H9 (cell line): ENCODE data around the gene RAD1. TPM values are rescaled to one million over a fixed set of nuclear protein-coding genes. Genes with fewer than 3 reads are reported as not detected.
A peak's percentile ranks its signal among the peaks of the same experiment; 100 is the strongest.

Source experiments
- DNase-seq: peaks from one replicate; pipeline ENCODE4 v3.0.0-alpha.2; 2017
- H2AFZ ChIP-seq: one replicate; pipeline ENCODE4 v1.6.1; 2013; ENCODE audit warnings: mild to moderate bottlenecking, low read length, control low read depth, moderate library complexity
- H2AK5ac ChIP-seq: 2 replicates; pipeline ENCODE4 v1.6.1; 2013; ENCODE audit warnings: low read length, control low read depth, mixed read lengths; ENCODE audit not compliant: insufficient read length
- H2BK120ac ChIP-seq: one replicate; pipeline ENCODE4 v1.6.1; 2013; ENCODE audit warnings: low read depth, mild to moderate bottlenecking, low read length, control low read depth, inconsistent platforms; ENCODE audit not compliant: poor library complexity, severe bottlenecking
- H2BK12ac ChIP-seq: 2 replicates; pipeline ENCODE4 v1.6.1; 2013; ENCODE audit warnings: low read length, control low read depth, mixed read lengths, low read depth; ENCODE audit not compliant: insufficient read length
- H2BK15ac ChIP-seq: 2 replicates; pipeline ENCODE4 v1.6.1; 2013; ENCODE audit warnings: low read depth, low read length, control low read depth
- H2BK20ac ChIP-seq: one replicate; pipeline ENCODE4 v1.6.1; 2013; ENCODE audit warnings: low read depth, mild to moderate bottlenecking, low read length, control low read depth, inconsistent platforms; ENCODE audit not compliant: poor library complexity, severe bottlenecking
- H2BK5ac ChIP-seq: 2 replicates; pipeline ENCODE4 v1.6.1; 2013; ENCODE audit warnings: low read length, control low read depth, mixed read lengths; ENCODE audit not compliant: insufficient read length
- H3K14ac ChIP-seq: 2 replicates; pipeline ENCODE4 v1.6.1; 2013; ENCODE audit warnings: low read length, control low read depth; ENCODE audit not compliant: insufficient read depth
- H3K18ac ChIP-seq: 2 replicates; pipeline ENCODE4 v1.6.1; 2013; ENCODE audit warnings: low read depth, mild to moderate bottlenecking, mixed read lengths, low read length, control low read depth; ENCODE audit not compliant: insufficient read length
- H3K23ac ChIP-seq: 2 replicates; pipeline ENCODE4 v1.6.1; 2013; ENCODE audit warnings: low read length, control low read depth, mixed read lengths, low read depth; ENCODE audit not compliant: insufficient read length
- H3K23me2 ChIP-seq: 2 replicates; pipeline ENCODE4 v1.6.1; 2013; ENCODE audit warnings: low read depth, mild to moderate bottlenecking, mixed read lengths, low read length, control low read depth; ENCODE audit not compliant: insufficient read length, poor library complexity, severe bottlenecking
- H3K27ac ChIP-seq: 2 replicates; pipeline ENCODE4 v1.5.1; 2013; ENCODE audit warnings: low read length, control low read depth, mixed read lengths, low read depth; ENCODE audit not compliant: insufficient read length
- H3K27me3 ChIP-seq: 2 replicates; pipeline ENCODE4 v1.6.1; 2013; ENCODE audit warnings: low read length, control low read depth, inconsistent platforms; ENCODE audit not compliant: insufficient read depth
- H3K4ac ChIP-seq: 2 replicates; pipeline ENCODE4 v1.6.1; 2013; ENCODE audit warnings: low read depth, mild to moderate bottlenecking, control low read depth, inconsistent platforms, low read length, moderate library complexity
- H3K4me1 ChIP-seq: 2 replicates; pipeline ENCODE4 v1.6.1; 2013; ENCODE audit warnings: low read length, control low read depth, inconsistent platforms; ENCODE audit not compliant: insufficient read depth
- H3K4me2 ChIP-seq: 2 replicates; pipeline ENCODE4 v1.6.1; 2013; ENCODE audit warnings: low read length, control low read depth, mixed read lengths; ENCODE audit not compliant: insufficient read length, insufficient read depth
- H3K56ac ChIP-seq: 2 replicates; pipeline ENCODE4 v1.6.1; 2013; ENCODE audit warnings: low read depth, mild to moderate bottlenecking, mixed read lengths, low read length, control low read depth; ENCODE audit not compliant: insufficient read length
- H3K79me1 ChIP-seq: 2 replicates; pipeline ENCODE4 v1.6.1; 2013; ENCODE audit warnings: low read depth, mild to moderate bottlenecking, moderate library complexity, low read length, control low read depth, inconsistent platforms; ENCODE audit not compliant: insufficient read depth, poor library complexity, severe bottlenecking
- H3K79me2 ChIP-seq: 2 replicates; pipeline ENCODE4 v1.6.1; 2013; ENCODE audit warnings: low read length, control low read depth, inconsistent platforms; ENCODE audit not compliant: insufficient read depth
- H3K9ac ChIP-seq: 2 replicates; pipeline ENCODE4 v1.6.1; 2013; ENCODE audit warnings: low read length, control low read depth, mixed read lengths; ENCODE audit not compliant: insufficient read length; ENCODE audit errors: extremely low read depth
- H3K9me3 ChIP-seq: one replicate; pipeline ENCODE4 v1.6.1; 2013; ENCODE audit warnings: low read depth, low read length, inconsistent platforms; ENCODE audit not compliant: control insufficient read depth
- H3T11ph ChIP-seq: one replicate; pipeline ENCODE4 v1.6.1; 2013; ENCODE audit warnings: mild to moderate bottlenecking, low read length, control low read depth, inconsistent platforms
- H4K20me1 ChIP-seq: one replicate; pipeline ENCODE4 v1.6.1; 2013; ENCODE audit not compliant: control insufficient read depth, insufficient read length, insufficient read depth
- H4K5ac ChIP-seq: 2 replicates; pipeline ENCODE4 v1.6.1; 2013; ENCODE audit warnings: low read depth, mild to moderate bottlenecking, mixed read lengths, low read length, control low read depth; ENCODE audit not compliant: insufficient read length
- H4K8ac ChIP-seq: replicated peaks from 2 replicates; pipeline ENCODE4 v1.6.1; 2013; ENCODE audit warnings: low read length, control low read depth, mixed read lengths, low read depth; ENCODE audit not compliant: insufficient read length
- H4K91ac ChIP-seq: 2 replicates; pipeline ENCODE4 v1.6.1; 2013; ENCODE audit warnings: low read depth, mild to moderate bottlenecking, moderate library complexity, mixed read lengths, low read length, control low read depth; ENCODE audit not compliant: insufficient read length
- H3K27ac Mint-ChIP-seq, 3 experiments: 2 replicates in 2 of 3; 3 replicates in 1 of 3; pipeline ENCODE4 v1.8.0; 2020 to 2021; ENCODE audit warnings: mixed read lengths in 3 of 3, mild to moderate bottlenecking in 1 of 3, moderate library complexity in 1 of 3
- H3K27me3 Mint-ChIP-seq: 2 replicates; pipeline ENCODE4 v1.8.0; 2021; ENCODE audit warnings: low read depth, mild to moderate bottlenecking, moderate library complexity, mixed read lengths
- H3K36me3 Mint-ChIP-seq, 3 experiments: 2 replicates in 2 of 3; 3 replicates in 1 of 3; pipeline ENCODE4 v1.8.0; 2020 to 2021; ENCODE audit warnings: low read depth in 3 of 3, mixed read lengths in 3 of 3; ENCODE audit not compliant: insufficient read depth in 1 of 3
- H3K4me1 Mint-ChIP-seq, 2 experiments: 2 replicates each; pipeline ENCODE4 v1.8.0; 2020; ENCODE audit warnings: mixed read lengths in 2 of 2
- H3K4me3 Mint-ChIP-seq, 2 experiments: 2 replicates in 1 of 2; 3 replicates in 1 of 2; pipeline ENCODE4 v1.8.0; 2020 to 2021; ENCODE audit warnings: mild to moderate bottlenecking in 2 of 2, mixed read lengths in 2 of 2, moderate library complexity in 1 of 2
- H3K9me3 Mint-ChIP-seq, 2 experiments: 2 replicates in 1 of 2; 3 replicates in 1 of 2; pipeline ENCODE4 v1.8.0; 2020; ENCODE audit warnings: mild to moderate bottlenecking in 2 of 2, mixed read lengths in 2 of 2, moderate library complexity in 1 of 2
- WGBS: extraction: QIAGEN DNeasy Blood & Tissue Kit; methylation state at CpG from one replicate; pipeline ENCODE4 v1.1.7; 2013; ENCODE audit warnings: missing lambda C conversion rate, low lambda C conversion rate, mixed read lengths; ENCODE audit not compliant: insufficient read length; ENCODE audit errors: extremely low coverage; 5-methylcytosine and 5-hydroxymethylcytosine counted together
- total RNA-seq: library from RNA; stranded (reverse); gene quantifications from 2 replicates; pipeline ENCODE4 v1.2.1, GENCODE V29; 2021
- TF ChIP-seq, protein P1 (sequence below): fragments of 200-600 bp; sonication (generic); conservative IDR thresholded peaks from 3 replicates; pipeline ENCODE4 v1.8.0; 2021; ENCODE audit warnings: antibody characterized with exemption, mild to moderate bottlenecking

RAD1 gene
- total RNA-seq, 1 experiment from 2014 or later: 39.5 TPM

- H2BK120ac ChIP-seq: no peak overlapping the region
- Mint-ChIP-seq H3K9me3 (no peaks in the 10 kb centered on the region), H3K27me3 (no peaks in the 10 kb centered on the region), H3K27ac (peak overlapping the region in 1 of 3 experiments; percentile 90; a peak in 4 of 7 replicates), H3K36me3 (peaks cover 2 to 17% (median 13%) of the 10 kb centered on the region in 3 experiments; a peak in 5 of 7 replicates), H3K4me3 (no peak overlapping the region), H3K4me1 (peaks cover 6 to 17% of the 10 kb centered on the region in 2 experiments)
- no peak overlapping the region for H2AK5ac ChIP-seq
- WGBS: no CpG with 5 or more reads among the region's 2 CpGs
- no peak overlapping the region for H3K56ac ChIP-seq
- H3K18ac ChIP-seq: no peak overlapping the region
- H3K79me2 ChIP-seq: no peaks in the 10 kb centered on the region
- no peaks in the 10 kb centered on the region for H3K79me1 ChIP-seq
- no peak overlapping the region for H3K27ac ChIP-seq
- H3K9me3 ChIP-seq: no peaks in the 10 kb centered on the region
- no peak overlapping the region for H2BK12ac ChIP-seq
- no peak overlapping the region for H2AFZ ChIP-seq
- H3T11ph ChIP-seq: no peak overlapping the region
- H3K4ac ChIP-seq: no peak overlapping the region
- no peak overlapping the region for H4K5ac ChIP-seq
- H2BK15ac ChIP-seq: no peak overlapping the region
- H3K9ac ChIP-seq: no peak overlapping the region
- no peaks in the 10 kb centered on the region for H4K20me1 ChIP-seq
- no peak overlapping the region for H2BK5ac ChIP-seq
- no peak overlapping the region for H3K14ac ChIP-seq
- H4K8ac ChIP-seq: no peak overlapping the region
- DNase-seq: no peak
- H3K4me1 ChIP-seq: no peaks in the 10 kb centered on the region
- TF ChIP-seq, protein P1, sequence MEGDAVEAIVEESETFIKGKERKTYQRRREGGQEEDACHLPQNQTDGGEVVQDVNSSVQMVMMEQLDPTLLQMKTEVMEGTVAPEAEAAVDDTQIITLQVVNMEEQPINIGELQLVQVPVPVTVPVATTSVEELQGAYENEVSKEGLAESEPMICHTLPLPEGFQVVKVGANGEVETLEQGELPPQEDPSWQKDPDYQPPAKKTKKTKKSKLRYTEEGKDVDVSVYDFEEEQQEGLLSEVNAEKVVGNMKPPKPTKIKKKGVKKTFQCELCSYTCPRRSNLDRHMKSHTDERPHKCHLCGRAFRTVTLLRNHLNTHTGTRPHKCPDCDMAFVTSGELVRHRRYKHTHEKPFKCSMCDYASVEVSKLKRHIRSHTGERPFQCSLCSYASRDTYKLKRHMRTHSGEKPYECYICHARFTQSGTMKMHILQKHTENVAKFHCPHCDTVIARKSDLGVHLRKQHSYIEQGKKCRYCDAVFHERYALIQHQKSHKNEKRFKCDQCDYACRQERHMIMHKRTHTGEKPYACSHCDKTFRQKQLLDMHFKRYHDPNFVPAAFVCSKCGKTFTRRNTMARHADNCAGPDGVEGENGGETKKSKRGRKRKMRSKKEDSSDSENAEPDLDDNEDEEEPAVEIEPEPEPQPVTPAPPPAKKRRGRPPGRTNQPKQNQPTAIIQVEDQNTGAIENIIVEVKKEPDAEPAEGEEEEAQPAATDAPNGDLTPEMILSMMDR: no peak
- no peak overlapping the region for H4K91ac ChIP-seq
- no peak overlapping the region for H3K4me2 ChIP-seq
- H3K27me3 ChIP-seq: no peaks in the 10 kb centered on the region
- no peak overlapping the region for H2BK20ac ChIP-seq
- no peaks in the 10 kb centered on the region for H3K23me2 ChIP-seq
- no peak overlapping the region for H3K23ac ChIP-seq
Observed at GRCh38 chr5:34899066-34899465, 16.2 kb downstream of the RAD1 start.
